HPDE6-E6E7 (cell line): ENCODE results near the gene LRP5.
"Not testable (repeated sequence)": the region's sequence is repeated elsewhere in the genome, so short reads cannot be mapped to it uniquely, and the experiment has no call there.

ENCODE experiments used
- DNase-seq: peaks from one replicate; pipeline ENCODE4 v3.0.0; 2011; ENCODE audit warnings: missing footprints; ENCODE audit errors: extremely low spot score

LRP5 gene

DNA sequence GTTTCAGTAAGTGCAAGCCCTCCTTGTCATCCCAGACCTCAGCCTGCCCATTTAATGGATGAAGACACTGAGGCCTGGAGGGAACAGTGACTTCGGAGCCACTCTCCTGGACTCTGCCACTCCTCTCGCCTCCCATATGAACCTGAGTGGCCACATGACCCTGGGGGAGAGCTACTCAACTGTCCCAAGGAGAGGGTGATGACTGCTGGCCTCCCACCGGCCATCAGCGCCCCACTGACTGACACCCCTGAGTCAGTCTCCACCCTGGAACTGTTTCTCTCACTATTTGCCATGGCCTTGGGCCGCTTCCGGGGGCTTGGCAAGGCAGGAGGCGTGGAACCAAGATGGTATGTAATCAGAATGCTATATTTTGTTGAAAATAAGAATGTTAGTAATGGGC lies 17.1 kb downstream of the LRP5 start:
- no peak for DNase-seq

DNA sequence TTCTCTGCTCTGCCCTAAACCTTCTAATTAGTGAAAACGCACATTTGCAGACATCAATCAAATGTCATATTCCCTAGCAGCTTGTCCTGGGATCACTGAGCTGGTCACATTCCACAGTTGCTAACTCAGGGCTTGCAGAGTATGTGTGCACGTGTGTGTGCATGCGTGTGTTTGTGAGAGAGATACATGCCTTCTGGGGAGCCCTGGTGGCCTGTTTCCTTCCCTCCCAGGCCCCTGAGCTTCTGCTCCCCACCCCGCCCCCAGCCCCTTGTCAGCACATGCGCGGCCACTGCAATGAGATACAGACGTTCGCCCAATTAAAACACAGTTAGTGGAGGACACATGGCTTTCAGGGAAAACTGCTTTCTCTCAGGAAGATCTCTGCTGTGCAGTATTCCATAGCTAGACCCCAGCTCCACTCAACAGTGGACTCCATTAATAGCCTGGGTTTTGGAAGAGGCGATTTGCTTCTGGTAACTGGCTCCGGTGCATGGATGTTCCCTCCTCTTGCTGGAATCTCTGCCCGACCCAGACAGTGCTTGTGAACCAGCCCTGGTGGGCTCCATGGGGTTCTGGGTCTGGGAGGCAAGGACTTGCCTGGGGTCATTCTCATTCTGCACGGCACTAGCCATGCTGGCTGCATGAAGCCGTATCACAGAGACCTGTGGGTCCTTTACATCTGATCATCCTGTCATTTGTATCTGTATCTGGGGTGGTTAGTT lies 17.7 kb downstream of the LRP5 start:
- DNase-seq = no peak

DNA sequence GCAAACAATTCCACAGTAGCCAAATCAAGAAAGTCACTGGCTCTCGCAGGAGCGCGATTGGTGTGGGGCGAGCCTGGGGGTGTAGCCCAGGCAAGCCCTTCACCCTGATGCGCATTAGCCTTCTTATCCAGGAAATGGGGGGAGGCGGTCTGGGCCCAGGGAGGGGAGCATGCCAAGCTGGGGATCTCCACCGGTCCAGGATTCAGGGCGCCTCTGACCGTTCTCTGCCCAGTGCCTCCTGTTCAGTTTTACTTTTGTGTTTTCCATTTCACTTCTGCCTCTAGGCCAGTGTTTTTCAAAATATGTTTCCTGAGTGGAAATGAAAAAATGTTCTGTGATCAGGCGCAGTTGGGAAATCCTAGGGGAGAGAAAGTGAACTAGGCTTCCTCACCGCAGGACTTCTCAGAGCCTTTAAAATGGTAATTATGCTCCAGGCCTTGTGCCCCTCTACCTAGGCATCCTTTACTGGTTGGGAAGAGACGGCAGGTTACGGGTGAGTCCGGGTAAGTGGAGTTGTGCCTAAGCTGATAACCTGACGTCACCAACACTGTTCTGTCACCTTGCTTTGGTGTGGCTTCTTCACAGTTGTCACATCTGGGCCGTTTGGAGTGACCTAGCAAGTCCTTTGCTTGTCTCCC lies 18.4 kb downstream of the LRP5 start:
- DNase-seq = no peak

DNA sequence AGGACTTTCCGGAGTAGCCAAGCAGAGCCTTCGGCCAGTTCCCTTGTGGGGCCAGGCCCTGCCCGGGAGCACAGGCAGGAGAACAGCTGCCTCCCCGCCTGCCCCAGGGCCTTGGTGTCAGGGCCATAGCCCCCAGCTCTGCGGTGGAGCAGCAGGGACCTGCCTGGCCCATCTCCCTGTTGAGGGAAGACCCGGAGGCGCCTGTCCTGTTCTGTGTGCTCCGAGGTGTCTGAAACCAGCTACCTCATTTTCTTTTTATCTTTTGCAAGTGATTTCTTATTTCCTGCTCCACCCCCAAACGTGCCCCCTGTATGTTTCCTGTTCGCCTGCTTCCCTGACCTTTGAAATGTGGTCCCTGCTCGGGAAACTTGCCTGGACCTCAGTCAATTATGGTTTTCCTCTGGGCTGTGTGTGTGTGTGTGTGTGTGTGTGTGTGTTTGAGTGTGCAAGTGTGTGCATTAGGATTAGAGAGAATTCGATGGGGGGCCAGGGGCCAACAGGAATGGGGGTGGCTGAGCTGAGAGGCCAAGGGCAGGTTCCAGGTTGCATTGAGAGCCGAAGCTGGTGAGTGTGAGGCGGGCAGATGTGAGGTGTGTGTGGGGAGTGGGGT lies 19.1 kb downstream of the LRP5 start:
- no peak for DNase-seq

DNA sequence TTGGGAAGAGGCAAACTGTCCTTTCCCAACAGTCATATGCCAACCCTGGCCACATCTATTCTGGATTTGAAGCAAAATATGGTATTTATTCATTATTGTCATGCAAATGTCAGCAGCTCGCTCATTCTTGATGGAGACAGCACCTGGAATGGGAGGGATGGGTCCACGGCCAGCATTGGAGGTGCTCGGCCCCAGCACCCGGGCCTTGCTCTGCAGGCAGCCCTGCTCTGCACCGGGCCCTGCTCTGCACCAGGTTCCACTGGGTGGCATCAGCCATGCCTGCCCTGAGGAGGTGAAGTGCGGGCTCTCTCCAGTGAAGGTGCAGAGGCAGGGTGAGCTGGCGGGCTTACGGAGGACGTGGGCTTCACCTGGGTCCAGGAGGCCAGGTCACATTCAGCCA lies 19.8 kb downstream of the LRP5 start:
- DNase-seq = no peak

DNA sequence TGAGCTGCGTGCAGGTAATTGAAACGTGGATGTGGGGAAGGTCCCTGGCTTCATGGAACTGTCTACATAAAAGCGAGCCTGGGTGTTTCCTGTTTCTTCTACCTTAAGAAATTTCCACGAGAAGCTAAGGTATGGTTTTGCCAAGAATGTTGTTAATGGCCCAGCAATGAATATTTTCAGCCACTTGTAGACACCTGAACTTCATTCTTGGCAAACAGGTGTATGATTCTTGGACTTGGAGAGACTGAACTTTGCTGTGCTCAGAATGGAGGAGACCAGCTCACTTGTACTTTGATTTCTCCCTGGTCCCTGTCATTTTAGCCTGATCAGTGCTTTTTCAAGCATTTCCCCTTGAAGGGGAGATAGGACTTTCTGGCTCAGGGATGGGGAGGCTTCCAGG lies 20.8 kb downstream of the LRP5 start:
- no peak for DNase-seq

DNA sequence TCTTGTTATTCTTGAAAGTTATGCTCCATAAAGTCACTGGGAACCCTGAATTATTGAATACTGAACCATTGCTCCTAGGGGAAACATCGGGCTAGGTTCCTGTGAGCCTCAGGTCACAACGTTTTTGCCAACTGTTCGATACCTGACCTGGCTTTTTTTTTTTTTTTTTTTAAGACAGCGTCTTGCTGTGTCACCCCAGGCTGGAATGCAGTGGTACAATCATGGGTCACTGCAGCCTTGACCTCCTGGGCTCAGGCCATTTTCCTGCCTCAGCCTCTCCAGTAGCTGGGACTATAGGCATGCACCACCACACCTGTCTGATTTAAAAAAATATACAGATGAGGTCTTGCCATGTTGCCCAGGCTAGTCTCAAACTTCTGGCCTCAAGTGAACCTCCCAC lies 22.5 kb downstream of the LRP5 start:
- DNase-seq = no peak

DNA sequence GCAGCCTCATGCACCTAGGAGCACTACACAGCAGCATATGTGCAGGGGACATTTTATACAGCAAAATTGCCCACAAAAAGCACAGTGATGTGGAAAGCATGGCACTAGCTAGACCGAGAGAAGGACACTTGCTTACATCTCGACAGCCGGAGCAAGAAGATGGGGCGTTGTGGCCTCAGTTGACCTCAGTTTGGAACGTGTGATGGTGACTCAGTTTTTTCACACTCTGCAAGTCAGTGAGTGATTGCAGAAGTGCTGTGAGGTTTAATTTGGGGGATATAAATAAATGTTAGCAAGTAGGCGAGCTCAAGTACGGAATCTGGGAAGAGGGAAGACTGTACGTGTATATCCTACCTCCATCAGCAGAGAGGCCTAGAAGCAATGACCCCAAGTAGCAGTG lies 23.3 kb downstream of the LRP5 start:
- DNase-seq = no peak

DNA sequence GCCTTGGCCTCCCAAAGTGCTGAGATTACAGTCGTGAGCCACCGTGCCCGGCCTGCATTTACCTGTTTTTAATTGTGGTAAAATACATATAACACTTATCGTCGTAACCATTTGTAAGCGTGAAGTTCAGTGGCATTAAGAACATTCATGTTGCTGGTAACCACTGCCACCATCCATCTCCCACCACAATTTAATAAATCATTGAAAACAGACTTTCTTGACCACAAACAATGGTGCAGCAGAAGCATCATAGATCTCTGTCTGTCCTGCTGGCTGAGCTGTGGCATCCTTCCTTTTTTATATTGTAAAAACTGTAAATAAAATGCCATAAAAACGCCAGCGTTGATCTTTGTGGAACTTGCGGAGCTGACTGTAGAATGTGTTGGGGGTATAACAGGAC lies 24.3 kb downstream of the LRP5 start:
- no peak for DNase-seq

DNA sequence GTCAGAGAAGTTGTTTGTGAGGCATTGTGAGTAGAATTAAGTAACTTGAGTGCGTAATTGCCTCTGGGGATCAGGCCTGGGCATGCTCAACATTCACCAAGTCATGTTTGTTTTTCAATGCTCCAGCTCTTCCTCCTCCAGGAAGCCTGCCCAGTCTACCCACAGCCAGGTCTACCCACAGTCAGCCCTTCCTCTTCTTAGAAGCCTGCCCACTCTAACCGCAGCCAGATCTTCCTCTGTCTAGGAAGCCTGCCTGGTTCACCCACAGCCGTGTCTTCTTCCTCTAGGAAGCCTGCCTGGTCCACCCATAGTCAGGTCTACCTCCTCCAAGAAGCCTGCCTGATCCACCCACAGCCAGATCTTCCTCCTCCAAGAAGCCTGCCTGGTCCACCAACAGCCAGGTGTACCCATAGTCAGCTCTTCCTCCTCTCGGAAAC lies 25.0 kb downstream of the LRP5 start:
- DNase-seq = no peak

DNA sequence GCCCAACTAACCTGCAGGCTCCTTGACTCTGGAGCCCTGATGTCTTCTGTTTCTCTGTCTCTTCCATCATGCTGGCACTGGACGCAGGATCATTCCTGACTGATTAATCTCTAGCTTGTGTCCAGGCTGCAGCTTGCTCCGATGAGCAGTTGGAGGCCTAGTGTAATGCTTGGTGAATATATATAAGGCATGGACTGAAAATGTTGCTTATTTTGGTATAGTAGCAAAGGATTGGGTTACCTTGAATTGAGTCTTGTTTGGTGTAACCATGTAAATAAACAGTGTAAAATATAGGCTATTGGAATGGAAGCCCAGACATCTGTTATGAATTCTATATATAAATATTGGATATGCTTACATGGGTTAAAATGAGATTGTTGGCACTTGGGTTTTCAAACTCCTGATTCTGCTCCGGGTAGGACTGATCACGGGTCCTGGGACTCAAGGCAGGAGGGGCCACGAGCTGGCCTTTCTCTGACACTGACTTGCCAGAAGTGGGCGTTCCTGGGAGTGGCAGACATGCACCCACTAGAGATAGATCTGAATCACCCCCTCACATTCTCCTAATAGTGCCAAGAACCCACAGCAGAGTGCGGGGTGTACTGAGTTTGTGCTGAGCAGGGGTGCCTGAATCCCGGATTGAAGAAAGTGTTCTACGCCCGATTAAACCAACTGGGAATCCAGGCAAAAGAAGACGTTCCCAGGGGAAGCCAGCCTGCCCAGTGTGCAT lies 25.8 kb downstream of the LRP5 start:
- DNase-seq = peak; percentile 54

DNA sequence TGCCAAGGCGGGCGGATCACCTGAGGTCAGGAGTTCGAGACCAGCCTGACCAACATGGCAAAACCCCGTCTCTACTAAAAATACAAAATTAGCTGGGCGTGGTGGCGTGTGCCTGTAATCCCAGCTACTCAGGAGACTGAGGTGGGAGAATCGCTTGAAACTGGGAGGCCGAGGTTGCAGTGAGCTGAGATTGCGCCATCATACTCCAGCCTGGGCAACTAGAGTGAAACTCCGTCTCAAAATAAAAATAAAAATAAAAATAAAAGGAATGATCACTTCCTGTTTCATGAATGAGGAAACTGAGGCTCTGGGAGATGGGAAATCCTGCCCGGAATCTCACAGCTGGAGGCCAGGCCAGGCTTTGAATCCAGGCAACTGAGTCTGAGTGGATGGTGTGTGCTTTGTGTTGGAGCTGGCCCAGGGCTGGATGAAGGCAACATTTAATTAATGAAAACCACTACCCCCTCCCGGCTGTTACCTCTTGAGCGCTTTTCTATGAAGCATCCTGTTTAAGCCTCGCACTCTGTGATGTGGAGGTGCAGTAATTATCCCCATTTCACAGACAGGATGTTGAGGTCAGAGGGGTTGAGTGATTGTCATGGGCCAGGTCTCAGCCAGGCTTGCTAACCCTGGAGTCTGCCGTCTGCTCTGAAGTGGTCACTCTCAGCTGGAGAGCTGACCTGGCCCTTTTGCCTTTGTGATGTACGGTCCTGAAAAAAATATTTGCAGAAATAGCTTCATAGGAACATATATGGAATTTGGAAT lies 27.8 kb downstream of the LRP5 start:
- DNase-seq = no peak

DNA sequence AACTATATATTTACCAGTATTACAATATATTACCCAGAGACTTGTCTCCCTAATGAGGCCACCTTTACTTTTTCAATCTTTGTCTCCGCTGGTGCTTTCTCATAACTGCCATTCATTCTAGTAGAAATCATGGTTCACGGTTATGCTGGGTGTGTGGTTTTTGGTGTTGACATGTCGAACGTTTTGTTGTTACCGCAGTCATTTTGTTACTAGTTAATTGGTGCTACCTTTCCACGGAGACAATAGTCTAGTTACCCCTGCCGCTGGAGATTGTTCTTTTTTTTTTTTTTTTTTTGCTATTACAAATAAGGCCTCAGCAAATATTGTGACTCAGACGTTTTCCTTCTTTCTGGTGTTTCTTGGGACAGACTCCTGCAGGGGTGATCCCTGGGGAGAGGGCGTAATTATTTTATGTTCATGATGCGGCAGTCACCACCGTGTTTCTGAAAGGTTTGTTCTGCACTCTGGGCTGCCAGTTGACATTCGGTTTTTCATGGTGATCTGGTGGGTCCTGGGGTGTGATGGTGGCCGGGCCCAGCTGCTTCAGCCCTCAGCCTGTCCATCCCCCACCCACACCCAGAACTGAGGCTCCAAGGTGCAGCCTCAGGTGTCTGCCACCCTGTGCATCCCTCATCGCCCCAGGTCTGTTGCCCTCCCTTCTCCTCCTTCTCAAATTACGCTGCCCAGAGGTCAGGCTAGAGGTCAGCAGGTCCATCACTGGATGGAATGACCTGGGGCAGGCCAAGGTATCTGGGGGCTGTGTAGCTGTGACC lies 28.6 kb downstream of the LRP5 start:
- no peak for DNase-seq

DNA sequence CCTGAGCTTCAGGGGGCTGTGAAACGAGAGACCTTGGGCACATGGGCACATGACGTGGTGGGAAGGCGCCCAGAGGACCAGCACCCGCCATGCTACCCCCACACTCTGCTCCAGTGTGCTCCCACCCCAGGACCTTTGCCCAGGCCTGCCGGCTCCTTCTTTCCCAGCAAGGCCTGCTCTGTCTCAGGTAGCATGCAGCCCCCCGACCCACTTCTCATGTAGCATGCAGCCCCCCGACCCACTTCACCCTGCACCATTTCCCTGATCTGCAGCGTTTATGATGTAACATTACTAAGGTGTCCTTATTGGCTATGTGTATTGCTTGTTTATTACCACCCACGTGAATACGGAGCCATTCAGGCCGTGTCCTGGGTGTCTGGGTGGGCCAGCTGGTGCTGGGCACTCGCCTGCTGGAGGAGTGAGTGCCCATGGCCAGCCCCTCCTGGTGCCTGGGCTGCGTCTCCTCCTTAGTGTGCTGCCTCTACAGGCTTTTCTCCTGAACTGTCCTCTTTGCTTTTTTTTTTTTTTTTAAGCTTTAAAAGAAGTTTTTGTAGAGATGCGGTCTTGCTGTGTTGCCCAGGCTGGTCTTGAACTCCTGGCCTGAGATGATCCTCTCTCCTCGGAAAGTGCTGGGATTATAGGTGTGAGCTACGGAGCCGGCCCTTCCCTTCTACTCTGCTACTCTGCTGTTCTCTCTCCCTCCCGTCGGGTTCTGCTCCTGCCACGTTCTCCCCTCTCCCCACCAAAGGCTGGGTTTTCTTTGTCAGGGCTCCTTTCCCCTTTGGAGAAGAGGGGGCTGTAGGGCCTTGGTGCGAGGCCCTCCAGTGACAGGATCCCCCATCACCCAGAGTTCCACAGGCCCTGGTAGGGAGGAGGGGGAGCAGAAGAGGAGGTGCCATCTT lies 29.4 kb downstream of the LRP5 start:
- DNase-seq = no peak

DNA sequence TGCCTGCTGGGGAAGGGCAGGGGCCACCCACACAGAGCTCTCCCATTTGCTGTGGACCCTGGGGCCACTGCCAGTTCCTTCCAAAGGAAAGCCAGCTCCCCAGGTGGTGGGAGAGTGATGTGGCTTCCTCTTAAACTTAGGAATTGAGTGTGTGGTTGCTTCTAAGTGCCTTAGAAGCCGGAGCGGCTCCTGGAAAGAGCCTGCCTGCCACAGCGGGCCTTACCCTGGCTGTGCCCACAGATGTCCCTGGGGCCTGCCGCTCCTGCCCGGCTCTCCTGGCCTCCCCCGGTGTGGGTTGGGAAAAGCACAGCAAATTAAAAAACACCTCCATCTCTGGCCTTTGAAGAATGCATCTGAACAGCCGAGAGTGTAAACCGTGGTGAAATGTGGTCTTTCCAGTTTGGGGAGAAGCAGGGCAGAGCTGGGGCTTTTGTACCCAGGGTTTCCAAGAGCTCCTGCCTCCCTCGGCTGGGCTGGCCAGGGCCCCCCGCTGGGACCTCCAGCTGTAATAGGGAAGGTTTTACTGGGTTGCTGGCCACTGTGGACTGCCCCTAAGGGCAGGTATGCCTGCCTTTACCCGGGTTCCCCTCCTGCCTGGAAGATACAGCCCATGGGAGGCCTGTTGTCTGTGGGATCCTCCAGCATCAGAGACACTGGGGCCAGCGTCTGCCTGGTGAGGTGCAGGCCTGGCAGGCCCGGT lies 30.2 kb downstream of the LRP5 start:
- DNase-seq = peak; percentile 52

DNA sequence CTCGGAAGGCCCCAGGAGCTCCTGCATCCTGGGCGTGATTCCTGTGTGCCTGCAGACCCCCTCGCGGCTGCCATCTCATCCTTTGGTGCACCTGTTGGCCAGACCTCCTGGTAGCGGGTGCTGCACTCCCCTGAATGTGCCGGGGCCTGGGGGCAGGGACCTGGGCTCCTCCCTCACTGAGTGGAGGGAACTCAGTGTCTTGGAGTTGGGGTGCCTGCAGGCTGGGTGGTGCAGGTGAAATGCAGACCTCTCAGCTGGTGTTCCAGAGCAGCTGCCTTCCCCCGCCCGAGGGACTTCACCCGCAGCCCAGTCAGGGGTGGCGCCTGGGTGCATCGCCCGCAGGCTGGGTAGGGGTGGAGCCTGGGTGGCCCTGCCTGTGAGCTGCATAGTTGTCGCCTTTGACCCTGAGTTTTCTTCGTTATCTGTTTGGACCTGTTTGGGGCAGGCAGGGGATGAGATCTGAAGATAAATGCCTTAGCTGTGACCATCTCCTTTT lies 31.4 kb downstream of the LRP5 start:
- no peak for DNase-seq

DNA sequence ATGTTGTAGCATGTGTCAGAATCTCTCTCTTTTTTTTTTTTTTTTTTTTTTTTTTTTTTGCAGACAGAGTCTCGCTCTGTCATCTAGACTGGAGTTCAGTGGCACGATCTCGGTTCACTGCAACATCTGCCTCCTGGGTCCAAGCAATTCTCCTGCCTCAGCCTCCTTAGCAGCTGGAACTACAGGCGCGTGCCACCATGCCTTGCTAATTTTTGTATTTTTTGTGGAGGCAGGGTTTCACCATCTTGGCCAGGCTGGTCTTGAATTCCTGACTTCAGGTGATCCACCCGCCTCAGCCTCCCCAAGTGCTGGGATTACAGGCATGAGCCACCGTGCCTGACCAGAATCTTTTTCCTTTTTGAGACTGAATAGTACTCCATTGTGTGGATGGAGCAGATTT lies 32.4 kb downstream of the LRP5 start:
- not testable (repeated sequence) for DNase-seq

DNA sequence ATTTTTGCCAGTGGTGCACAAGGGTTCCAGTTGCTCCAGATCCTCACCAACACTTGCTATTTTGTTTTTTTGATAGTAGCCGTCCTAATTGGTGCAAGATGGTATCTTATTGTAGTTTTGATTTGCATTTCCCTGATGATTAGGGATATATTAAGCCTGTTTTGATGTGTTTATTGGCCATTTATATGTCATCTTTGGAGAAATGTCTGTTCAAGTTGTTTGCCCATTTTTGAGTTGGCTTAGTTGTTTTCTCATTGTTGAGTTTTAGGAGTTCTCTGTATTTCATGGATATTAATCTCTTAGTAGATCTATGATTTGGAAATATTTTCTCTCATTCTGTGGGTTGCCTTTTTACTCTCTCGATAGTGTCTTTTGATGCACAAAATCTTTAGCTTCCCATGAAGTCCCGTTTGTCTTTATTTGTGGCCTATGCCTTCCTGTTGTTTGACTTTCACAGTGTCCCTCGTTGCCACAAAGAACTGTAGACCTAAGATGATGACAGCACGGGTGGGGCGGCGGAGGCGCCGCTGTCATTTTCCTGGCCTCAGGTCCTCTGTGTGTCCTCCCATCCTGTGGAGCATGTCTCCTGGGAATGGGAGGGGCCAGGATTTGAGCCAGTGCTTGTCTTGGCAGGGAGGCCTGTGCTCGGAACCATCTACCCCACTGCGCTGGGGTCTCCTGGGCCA lies 33.5 kb downstream of the LRP5 start:
- no peak for DNase-seq

DNA sequence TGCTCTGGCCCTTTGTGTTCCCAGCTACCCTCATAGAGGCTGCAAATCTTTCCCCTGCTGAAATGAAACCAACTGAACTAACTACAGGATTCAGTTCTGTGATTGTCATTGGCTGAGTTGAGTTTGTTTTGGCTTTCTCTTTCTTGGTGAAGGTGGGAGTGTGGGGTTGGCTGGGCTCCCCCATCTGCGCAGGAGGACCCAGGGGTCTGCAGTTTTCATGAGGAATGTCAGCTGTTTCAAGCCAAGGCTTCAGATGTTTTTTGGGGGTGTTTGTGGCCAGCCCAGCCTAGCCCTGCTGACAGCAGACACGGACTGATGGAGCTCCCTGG lies 34.0 kb downstream of the LRP5 start:
- no peak for DNase-seq
